Erythroblast (primary cell): ENCODE measurements around the gene PDIA5.
A peak's percentile ranks its signal among the peaks of the same experiment; 100 is the strongest.

Experiments
- DNase-seq, 2 experiments: peaks; one replicate each; lab custom pipeline; 2025; lab: John Stamatoyannopoulos, UW
- GATA1 ChIP-seq: IDR thresholded peaks from 2 replicates; pipeline ENCODE4 v1.6.1; 2011; ENCODE audit warnings: low read depth, mild to moderate bottlenecking, control low read depth, low read length, moderate library complexity
- POLR2A ChIP-seq: IDR thresholded peaks from 2 replicates; pipeline ENCODE4 v1.6.1; 2011; ENCODE audit warnings: mild to moderate bottlenecking, low read length

Gene PDIA5

DNA sequence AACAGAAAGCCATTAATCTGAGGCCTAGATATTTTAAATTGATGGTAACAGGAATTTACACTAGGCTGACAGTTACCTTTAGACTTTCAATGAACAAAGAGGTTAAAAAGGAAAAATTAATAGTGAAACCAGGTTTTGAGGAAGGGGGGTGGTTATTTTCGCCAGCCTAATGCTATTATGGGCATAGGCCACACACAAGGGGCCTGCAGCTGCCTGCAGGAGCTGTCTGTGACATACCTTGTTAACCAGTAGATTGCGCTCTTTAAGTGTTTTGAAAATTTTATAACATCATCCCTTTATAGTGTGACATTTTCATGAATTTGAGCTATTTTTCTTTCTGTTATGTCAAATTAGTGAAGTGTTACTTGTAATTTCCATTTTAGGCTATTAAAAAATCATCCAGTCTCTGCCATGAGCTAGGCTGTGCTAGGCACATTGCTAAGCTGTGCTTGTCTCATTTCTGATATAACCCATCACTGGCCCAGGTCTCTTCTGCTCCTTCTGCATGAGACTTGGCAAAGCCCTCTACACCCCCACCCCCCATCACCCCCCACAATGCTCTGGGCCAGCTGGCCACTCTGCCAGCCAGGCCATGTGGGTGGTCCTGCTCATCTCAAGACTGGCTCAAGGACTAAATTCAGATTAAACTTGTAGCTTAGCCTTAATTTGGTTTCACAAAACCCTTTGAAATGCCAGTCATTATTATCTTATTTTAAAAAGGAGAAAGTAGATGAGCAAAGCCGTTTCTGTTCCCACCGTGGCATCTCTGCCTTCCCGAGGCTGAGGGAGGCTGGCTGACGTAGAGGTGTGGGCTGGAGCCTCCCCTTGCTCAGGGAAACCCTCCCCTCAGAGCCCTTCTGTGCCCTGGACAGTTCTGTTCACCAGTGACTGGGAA, 86.5 kb downstream of the PDIA5 start:
- TF ChIP-seq GATA1 (no peak), POLR2A (no peak)
- DNase-seq, result no peak

DNA sequence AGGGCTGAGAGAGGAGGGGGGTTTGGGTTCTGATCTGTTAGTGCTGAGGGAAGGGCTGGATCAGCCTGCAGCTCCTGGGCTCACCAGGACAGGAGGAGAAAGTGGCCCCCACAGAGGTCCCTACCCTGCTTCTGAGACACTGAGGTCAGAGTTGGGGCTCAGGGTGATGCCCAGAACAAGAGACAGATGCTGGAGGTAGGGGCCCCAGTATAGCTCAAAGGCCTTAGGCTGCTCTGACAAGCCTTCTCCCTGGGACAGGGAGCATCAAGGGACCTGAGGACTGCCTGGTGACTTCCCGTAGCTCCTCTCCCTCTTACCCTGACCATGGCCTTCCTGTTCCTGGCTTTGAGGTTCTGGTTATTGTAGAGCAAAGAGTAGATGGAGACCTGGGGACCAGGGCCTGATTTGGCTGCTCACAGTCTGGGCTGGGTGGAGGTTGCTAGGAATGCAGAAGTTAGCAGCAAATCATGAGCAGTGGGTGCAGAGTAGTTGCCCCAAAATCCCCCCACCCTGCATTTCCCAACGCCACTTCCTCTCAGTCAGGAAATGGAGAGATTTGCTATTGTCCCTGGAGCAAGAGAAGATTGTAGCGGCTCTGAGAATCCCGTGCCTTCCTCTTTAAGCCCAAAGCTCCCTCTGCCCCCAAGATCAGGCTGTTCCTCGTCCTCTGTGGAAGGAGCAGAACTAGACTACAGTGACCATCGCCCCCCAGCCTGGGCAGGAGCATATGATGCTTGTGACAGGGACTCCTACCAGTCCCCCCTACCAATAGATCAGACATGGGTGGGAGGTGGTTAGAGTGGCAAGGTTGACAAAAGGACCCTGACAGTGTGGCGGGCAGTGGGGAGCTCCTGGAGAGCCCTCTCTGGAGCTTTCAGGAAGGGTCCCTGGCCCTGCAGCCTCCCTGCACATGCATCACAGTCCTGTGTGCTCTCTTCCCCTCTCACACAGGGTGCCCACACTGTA, 87.5 kb downstream of the PDIA5 start:
- no peak for DNase-seq
- TF ChIP-seq POLR2A, result no peak
- no peak for TF ChIP-seq GATA1

DNA sequence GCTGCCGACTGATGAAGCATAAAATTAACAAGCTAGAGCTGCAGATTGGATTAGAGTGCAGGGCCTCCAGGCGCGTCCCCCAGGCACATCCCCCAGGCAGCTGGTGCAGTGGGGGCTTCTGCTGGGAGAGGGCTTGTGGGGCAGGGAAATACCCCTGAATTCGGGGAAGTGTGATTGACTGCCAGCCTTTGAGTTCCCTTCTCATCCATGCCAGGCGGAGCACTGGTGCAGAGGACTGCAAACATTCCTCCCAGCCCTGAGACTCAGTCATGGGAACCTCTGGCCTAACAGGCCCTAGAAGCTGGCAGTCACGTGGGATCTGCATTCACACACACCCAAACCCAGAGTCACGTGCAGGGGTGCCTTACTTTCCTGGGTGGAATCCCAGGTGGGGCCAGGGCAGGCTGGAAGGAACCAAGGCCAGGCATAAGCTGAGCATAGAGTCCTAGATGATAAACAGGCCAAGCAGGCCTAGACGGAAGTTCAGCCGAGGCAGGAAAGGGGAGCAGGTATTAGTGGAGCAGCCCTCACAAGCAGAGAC, 88.7 kb downstream of the PDIA5 start:
- TF ChIP-seq GATA1 (no peak), POLR2A (no peak)
- DNase-seq, result no peak

DNA sequence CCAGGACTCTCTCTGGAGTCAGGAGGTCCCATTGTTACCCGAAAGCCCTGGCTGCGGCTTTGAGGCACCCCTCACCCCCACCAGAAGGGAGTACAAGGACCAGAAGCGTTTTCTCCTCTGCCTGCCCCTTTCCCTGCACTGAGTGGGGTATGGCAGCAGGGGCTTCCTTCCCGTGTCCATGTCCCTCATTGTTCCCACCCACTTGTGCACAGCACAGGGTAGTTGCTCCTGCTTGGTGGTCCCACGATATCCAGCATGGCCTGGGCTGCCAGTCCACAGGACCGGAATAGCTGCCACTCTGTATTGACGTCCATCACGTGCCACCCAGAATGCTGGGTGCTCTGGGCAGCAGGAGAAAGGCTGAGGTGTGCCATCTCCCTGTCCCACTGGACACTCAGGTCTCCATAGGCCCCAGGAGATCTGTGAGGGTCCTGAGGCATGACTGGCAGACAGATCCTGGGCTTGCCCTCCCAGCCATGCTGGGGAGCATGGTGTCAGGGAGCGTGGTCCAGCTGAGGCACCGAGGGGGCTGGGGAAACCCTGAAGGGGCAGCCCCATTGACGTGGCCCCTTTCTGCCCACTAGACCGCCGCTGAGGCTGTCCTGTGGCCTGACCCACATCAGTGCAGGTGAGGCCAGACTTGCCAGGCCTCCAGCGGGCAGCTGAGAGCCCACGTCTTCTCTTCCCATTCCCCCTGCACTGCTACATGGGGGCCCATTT, 89.6 kb downstream of the PDIA5 start:
- no peak for DNase-seq

DNA sequence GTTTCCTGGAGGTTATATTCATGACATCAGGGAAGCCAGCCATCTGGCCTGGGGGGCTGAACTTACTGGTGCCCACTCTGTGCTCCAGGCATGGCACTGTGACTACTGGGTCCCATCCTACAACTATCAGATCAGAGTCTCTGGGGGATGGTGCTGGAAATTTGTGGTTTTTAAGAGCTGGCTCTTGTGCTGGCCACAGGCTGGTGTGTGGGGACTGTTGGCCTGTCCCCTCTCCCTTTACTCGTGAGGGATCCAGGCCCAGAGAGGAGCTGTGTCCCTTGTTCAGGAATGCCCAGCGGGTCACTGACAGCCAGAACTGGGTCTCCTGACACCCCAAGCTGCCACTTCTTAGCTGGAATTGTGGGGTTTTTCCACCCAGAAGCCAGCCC, 90.4 kb downstream of the PDIA5 start:
- TF ChIP-seq GATA1, result no peak
- TF ChIP-seq POLR2A, result no peak
- DNase-seq, result no peak

More for the DNA sequence above, 89.6 kb downstream of the PDIA5 start:
- no peak for TF ChIP-seq GATA1
- no peak for TF ChIP-seq POLR2A

DNA sequence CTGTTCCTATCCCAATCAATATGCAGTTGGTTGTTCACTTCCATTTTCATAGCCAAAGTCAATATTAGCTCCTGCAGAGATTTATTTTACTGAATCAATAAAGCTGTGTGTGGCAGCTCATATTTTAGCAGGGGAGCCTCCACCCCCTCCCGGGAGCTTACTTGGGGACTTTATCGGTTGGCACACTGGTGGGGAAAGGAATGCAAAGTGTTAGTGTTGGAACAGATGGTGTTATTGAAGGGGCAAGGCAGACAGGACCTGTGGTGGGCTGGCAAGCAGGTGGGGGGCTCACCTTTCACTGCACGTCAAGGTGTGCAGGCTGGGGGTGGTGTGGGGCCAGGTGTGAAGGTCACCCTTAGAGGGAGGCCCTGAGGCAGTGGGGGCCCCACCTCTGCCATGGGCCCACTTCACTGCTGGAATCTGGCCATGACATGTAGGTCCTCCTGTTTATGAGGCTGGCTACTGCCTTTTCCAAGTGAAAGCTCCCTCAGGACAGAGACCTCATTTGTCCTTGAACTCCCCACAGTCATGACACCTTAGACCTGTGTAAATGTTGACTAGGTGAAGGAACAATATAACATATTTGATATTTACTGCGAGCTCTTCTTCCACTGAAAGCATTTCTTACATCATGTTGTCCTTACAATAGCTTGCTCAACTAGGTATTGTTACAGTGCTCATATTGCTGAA, 90.9 kb downstream of the PDIA5 start:
- DNase-seq, result no peak
- TF ChIP-seq POLR2A (no peak), GATA1 (no peak)

DNA sequence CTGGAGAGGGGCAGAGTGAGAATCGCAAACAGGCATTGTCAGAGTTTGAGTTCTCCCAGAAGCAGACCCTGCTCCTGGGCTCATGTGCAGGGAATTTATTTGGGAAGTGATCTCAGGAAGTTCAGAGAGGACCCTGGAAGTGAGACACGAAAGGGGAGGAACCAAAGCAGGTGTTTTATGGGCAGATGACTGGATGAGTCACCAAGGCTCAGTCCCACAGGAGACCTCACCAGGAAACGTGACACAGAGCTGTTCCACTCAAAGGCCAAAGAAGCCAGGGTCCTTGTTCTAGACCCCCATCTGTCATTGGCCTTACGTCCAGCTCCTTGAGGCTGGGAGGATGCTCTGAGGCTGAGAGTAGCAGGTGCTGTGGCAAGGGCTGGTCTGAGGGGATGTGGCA, 91.5 kb downstream of the PDIA5 start:
- TF ChIP-seq POLR2A, result no peak
- no peak for TF ChIP-seq GATA1
- no peak for DNase-seq

DNA sequence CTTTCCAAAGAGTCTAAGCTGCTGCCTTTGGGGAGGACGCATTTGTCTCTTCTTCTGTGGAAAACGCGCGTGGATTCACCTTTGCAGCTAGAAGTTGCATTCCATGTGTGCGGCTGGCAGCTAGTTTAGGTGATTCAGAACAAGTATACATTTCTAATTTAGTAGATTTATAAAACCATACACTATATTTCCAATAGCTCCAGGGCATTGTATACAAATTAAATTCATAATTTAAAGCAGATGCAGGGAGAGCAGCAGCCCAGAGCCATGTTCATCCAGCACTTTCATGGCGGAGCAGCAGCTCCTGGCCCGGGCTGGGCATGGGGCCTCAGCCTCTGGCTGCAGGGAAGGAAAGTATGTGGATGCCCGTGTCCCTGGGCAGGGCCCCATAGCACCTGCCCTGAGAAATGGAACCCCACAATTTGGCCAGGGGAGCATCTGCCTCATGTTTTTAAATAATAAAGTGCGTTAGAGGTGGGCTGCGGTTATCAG, 92.1 kb downstream of the PDIA5 start:
- TF ChIP-seq GATA1 (no peak), POLR2A (no peak)
- no peak for DNase-seq

DNA sequence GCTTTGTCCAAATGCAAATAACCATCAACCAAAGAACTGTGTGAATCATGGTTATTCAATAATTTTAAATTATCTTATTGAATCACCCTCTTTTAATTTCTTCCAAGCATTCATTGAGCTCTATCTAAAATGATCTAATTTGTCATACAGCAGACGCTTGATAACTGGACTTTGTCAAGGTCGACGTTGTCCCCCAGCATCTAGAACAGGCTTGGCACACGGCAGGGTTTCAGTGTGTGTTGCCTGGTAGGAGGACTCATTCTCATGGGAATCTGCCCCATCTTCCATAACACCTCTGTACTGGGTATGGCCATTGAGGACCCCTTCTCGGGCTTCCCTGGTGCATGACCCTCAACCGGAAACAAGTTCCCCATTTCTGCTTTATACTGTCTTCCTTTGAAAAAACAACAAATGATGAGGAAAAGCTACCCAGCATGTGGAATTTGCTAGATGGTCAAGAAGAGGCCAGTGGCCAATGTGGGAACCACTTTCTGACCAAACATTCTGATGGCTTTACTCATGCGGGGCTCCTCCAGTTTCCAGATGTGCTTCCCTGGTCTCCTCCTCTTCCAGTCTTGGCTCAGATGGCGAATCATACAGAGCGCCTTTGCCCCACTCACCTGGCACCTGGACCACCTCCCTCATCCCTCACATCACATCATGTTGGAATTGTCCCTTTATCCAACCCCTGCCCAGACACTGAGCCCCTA, 93.3 kb downstream of the PDIA5 start:
- no peak for TF ChIP-seq POLR2A
- TF ChIP-seq GATA1, result no peak
- DNase-seq, result no peak

DNA sequence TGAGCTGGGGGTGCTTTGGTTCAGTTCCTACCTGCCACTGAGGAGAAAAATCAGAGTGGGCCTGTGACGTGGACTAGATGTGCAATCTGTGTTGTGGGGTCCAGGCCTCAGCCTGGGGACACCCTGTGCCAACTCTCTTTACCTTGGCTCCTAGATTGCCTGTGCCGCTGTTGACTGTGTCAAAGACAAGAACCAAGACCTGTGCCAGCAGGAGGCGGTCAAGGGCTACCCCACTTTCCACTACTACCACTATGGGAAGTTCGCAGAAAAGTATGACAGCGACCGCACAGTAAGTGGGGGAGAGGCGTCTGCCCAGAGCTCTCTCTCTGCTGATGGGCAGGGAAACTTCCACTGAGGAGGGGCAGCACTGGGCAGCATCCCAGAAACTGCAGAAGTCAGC, 94.3 kb downstream of the PDIA5 start:
- DNase-seq, result peak; percentile 3 to 5
- no peak for TF ChIP-seq GATA1
- TF ChIP-seq POLR2A, result no peak

DNA sequence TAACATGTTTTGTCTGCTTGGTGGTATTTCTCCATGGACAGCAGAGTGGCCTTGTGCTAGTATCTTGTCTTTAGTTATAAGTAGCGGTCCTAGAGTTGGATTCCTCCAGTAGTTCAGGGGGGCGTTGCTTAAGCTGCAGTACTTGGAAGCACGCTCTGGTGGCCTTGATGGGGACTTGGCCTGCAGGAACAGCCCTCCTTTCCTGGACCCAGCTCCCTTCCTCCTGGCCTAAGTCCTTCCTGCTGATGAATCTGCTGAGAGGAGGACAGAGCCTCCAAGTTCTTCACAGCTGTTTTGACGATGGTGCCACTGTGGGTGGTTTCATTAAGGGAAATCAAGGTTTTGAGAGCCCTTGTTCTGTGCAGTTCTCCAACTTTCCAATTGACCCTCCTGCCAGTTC, 96.3 kb downstream of the PDIA5 start:
- no peak for TF ChIP-seq POLR2A
- TF ChIP-seq GATA1, result no peak
- no peak for DNase-seq

DNA sequence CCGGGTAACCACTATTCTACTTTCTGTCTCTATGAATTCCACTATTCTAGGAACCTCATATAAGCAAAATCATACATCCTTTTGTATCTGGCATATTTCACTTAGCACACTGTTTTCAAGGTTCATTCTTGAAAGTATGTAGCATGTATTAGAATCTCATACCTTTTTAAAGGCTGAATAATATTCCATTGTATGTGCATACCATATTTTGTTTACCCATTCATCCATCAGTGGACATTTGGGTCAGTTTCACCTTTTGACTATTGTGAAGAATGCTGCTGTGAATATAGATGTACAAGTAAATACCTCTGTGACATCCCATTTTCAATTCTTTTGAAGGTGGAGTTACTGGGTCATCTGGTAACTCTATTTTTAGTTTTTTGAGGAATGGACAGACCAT, 98.3 kb downstream of the PDIA5 start:
- TF ChIP-seq GATA1 (no peak), POLR2A (no peak)
- no peak for DNase-seq

DNA sequence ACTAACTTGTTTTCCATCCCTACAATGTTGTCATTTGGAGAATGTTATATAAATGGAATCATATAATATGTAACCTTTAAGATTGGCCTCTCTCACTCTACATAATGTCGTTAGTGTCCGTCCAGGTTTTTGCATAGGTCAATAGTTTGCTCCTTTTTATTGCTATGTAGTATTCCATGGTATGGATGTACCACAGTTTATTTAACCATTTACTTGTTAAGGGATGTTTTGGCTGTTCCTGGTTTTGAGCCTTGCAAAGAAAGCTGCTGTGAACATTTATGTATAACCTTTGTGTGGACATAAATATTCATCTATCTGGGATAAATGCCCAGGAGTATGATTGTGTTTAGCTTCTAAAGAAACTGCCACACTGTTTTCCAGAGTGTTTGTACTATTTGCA, 100.9 kb downstream of the PDIA5 start:
- DNase-seq, result no peak
- TF ChIP-seq POLR2A, result no peak
- TF ChIP-seq GATA1, result no peak
